Suprapubic skin (tissue), 3 donors: ENCODE results near the gene CAD.

ENCODE experiments used
- EP300 ChIP-seq: sonication (generic); formaldehyde crosslinking; IDR thresholded peaks from one replicate; pipeline ENCODE4 v1.6.1; 2017; ENCODE audit warnings: antibody characterized with exemption
- POLR2A ChIP-seq, 2 donors: fragments of 450-650 bp; IDR thresholded peaks; one replicate each; pipeline ENCODE4 v1.6.1; 2017; ENCODE audit warnings: antibody characterized with exemption in 2 of 2, mild to moderate bottlenecking in 2 of 2, moderate library complexity in 2 of 2
- TF ChIP-seq, protein P1 (sequence below), 2 donors: fragments of 200-600 bp in 1 of 2; fragments of 450-650 bp in 1 of 2; sonication (generic) in 1 of 2; IDR thresholded peaks; one replicate each; pipeline ENCODE4 v1.5.1; 2016 to 2019; ENCODE audit warnings: antibody characterized with exemption in 2 of 2, mild to moderate bottlenecking in 1 of 2, moderate library complexity in 1 of 2

DNA sequence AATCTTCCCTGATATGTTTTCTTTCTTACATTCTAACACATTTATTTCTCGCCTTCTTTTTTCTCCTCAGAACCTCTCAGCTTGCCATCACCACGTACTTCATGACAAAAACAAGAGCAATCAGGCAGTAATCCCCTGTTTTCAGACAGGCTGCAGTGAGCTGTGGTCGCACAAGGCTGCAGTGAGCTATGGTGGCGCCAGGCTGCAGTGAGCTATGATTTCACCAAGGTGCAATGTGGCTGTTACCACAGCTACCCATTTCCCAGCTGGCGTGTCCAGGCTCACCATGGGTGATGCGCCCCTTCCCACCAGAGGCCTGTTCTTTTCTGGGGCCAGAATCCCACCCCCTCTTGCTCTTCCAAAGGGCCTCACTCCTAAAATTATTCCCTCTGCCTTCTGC is 42.5 kb upstream of the CAD start:
- TF ChIP-seq EP300 (no peak), POLR2A (IDR thresholded peaks at IDR 0.05) (no peak)
- TF ChIP-seq, protein P1, sequence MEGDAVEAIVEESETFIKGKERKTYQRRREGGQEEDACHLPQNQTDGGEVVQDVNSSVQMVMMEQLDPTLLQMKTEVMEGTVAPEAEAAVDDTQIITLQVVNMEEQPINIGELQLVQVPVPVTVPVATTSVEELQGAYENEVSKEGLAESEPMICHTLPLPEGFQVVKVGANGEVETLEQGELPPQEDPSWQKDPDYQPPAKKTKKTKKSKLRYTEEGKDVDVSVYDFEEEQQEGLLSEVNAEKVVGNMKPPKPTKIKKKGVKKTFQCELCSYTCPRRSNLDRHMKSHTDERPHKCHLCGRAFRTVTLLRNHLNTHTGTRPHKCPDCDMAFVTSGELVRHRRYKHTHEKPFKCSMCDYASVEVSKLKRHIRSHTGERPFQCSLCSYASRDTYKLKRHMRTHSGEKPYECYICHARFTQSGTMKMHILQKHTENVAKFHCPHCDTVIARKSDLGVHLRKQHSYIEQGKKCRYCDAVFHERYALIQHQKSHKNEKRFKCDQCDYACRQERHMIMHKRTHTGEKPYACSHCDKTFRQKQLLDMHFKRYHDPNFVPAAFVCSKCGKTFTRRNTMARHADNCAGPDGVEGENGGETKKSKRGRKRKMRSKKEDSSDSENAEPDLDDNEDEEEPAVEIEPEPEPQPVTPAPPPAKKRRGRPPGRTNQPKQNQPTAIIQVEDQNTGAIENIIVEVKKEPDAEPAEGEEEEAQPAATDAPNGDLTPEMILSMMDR (IDR thresholded peaks at IDR 0.05) = no peak
